ENCODE measurements around the gene VIT. TPM values are rescaled to one million over a fixed set of nuclear protein-coding genes. Genes with fewer than 3 reads are reported as not detected.

VIT gene
- total and polyA plus RNA-seq, 4 donors = 0.07 to 0.17 (median 0.09) TPM; not detected in 1

- TF ChIP-seq REST (IDR thresholded peaks at IDR 0.05) = no peak
- no peak for TF ChIP-seq YY1 (IDR thresholded peaks at IDR 0.05)
Observed at GRCh38 chr2:36732673-36733036, 36.1 kb downstream of the VIT start (continued).

DNA sequence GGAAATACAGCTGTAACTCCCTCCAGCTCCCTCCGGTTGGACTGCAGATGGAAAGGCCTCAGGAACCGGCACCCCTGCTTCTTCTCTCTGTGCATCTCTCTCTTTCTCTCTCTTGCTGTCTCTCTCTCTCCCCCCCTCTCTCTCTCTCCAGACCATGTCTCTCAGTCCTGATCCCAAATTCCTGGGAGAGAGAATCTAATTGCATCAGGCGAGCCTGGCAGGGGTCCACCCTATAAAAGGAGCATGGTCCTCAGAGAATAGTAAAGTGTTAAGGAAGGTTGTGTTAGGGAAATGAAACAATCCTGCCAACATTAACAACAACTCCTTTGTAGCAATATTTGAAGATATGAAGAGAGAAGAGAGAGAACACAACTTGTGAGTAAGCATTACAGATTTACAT, 36.7 kb downstream of the VIT start:
- H3K9ac ChIP-seq (ENCODE audit: low read depth in 1 of 2, low read length in 2 of 2) = no peak overlapping the region
- no peaks in the 10 kb centered on the region for H3K36me3 ChIP-seq (ENCODE audit: control insufficient read depth in 4 of 4, insufficient read depth in 3 of 4, low read depth in 1 of 4, low read length in 3 of 4)
- no peak overlapping the region for H3K27ac ChIP-seq (ENCODE audit: low read depth in 1 of 2, low read length in 2 of 2)
- WGBS = 90% methylated on average over 3 of the region's 3 CpGs
- H3K4me3 ChIP-seq (ENCODE audit: low read depth in 1 of 3, low read length in 3 of 3) = no peak overlapping the region
- H3K27me3 ChIP-seq (ENCODE audit: control insufficient read depth in 4 of 4, insufficient read depth in 4 of 4, low read length in 3 of 4) = no peaks in the 10 kb centered on the region
- no peak for DNase-seq (ENCODE audit: low spot score)
- TF ChIP-seq GABPA (IDR thresholded peaks at IDR 0.05 in 1 of 2, conservative IDR thresholded peaks at IDR 0.05 in 1 of 2) (no peak), ATF3 (IDR thresholded peaks at IDR 0.05) (no peak), HNF4G (IDR thresholded peaks at IDR 0.05) (no peak), TAF1 (conservative IDR thresholded peaks at IDR 0.05) (no peak)
- no peaks in the 10 kb centered on the region for H3K4me1 ChIP-seq (ENCODE audit: control insufficient read depth in 4 of 4, insufficient read depth in 4 of 4, low read length in 3 of 4)
- peaks cover 5 to 11% (median 7%) of the 10 kb centered on the region in 4 donors for H3K9me3 ChIP-seq (ENCODE audit: control insufficient read depth in 4 of 4, low read length in 3 of 4)

- TF ChIP-seq ATF3 (IDR thresholded peaks at IDR 0.05) = no peak
- no peak for TF ChIP-seq SP1 (IDR thresholded peaks at IDR 0.05)
- no peak for TF ChIP-seq HNF4A (conservative IDR thresholded peaks at IDR 0.05)
- TF ChIP-seq RXRA (IDR thresholded peaks at IDR 0.05) = no peak
- no peak for TF ChIP-seq RAD21 (IDR thresholded peaks at IDR 0.05)
- TF ChIP-seq FOXA1 (IDR thresholded peaks at IDR 0.05) = no peak
- TF ChIP-seq MAX (IDR thresholded peaks at IDR 0.05) = no peak
- WGBS = 78% methylated on average over 2 of the region's 2 CpGs
Observed at GRCh38 chr2:36734304-36734703, 37.8 kb downstream of the VIT start.

DNA sequence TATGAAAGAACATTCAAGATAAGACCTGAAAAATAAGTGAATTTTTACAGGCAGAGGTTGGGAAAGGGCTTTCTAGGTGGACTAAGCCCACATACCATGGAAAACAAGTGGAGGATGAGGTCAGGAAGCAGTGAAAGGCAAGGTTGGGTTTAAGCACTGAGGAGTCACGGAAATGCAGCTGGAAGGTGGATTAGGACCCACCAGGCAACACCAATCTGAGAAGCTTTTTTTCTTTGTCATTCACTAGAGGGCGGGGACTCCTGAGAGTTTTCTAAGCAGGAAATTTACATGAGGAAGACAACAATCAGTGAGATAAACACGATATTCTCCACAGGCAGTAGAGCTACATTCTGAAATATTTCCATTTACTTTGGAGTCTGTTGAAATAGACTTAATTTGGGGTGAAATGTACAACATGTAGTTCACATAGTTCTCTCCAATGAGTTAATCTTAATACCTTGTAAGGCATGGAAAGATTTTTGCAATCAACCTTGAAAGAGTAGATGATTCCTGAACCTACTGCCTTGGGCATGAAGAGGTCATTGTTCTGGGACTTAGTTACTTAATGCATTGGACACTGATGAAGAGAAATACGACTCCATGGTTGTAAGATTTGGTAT, 40.7 kb downstream of the VIT start:
- no peak overlapping the region for H3K9ac ChIP-seq (ENCODE audit: low read depth in 1 of 2, low read length in 2 of 2)
- H3K9me3 ChIP-seq (ENCODE audit: control insufficient read depth in 4 of 4, low read length in 3 of 4) = peaks cover 0 to 1% (median 0%) of the 10 kb centered on the region in 4 donors
- WGBS = 66% methylated on average over 4 of the region's 4 CpGs
- H3K4me3 ChIP-seq (ENCODE audit: low read depth in 1 of 3, low read length in 3 of 3) = no peak overlapping the region
- no peaks in the 10 kb centered on the region for H3K4me1 ChIP-seq (ENCODE audit: control insufficient read depth in 4 of 4, insufficient read depth in 4 of 4, low read length in 3 of 4)
- H3K36me3 ChIP-seq (ENCODE audit: control insufficient read depth in 4 of 4, insufficient read depth in 3 of 4, low read depth in 1 of 4, low read length in 3 of 4) = no peaks in the 10 kb centered on the region
- H3K27ac ChIP-seq (ENCODE audit: low read depth in 1 of 2, low read length in 2 of 2) = no peak overlapping the region
- no peak for DNase-seq (ENCODE audit: low spot score)
- peaks cover 0 to 2% (median 0%) of the 10 kb centered on the region in 4 donors for H3K27me3 ChIP-seq (ENCODE audit: control insufficient read depth in 4 of 4, insufficient read depth in 4 of 4, low read length in 3 of 4)
- TF ChIP-seq YY1 (IDR thresholded peaks at IDR 0.05) (no peak), GABPA (IDR thresholded peaks at IDR 0.05 in 1 of 2, conservative IDR thresholded peaks at IDR 0.05 in 1 of 2) (no peak), NR2F2 (IDR thresholded peaks at IDR 0.05) (no peak), FOXA2 (IDR thresholded peaks at IDR 0.05) (no peak)
- TF ChIP-seq, protein P1, sequence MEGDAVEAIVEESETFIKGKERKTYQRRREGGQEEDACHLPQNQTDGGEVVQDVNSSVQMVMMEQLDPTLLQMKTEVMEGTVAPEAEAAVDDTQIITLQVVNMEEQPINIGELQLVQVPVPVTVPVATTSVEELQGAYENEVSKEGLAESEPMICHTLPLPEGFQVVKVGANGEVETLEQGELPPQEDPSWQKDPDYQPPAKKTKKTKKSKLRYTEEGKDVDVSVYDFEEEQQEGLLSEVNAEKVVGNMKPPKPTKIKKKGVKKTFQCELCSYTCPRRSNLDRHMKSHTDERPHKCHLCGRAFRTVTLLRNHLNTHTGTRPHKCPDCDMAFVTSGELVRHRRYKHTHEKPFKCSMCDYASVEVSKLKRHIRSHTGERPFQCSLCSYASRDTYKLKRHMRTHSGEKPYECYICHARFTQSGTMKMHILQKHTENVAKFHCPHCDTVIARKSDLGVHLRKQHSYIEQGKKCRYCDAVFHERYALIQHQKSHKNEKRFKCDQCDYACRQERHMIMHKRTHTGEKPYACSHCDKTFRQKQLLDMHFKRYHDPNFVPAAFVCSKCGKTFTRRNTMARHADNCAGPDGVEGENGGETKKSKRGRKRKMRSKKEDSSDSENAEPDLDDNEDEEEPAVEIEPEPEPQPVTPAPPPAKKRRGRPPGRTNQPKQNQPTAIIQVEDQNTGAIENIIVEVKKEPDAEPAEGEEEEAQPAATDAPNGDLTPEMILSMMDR (IDR thresholded peaks at IDR 0.05; ENCODE audit: low read depth, low read length, missing input control) = no peak

More at GRCh38 chr2:36734304-36734703, 37.8 kb downstream of the VIT start:
- Histone ChIP-seq H3K36me3 (ENCODE audit: control insufficient read depth in 4 of 4, insufficient read depth in 3 of 4, low read depth in 1 of 4, low read length in 3 of 4) (no peaks in the 10 kb centered on the region), H3K4me1 (ENCODE audit: control insufficient read depth in 4 of 4, insufficient read depth in 4 of 4, low read length in 3 of 4) (no peaks in the 10 kb centered on the region), H3K9me3 (ENCODE audit: control insufficient read depth in 4 of 4, low read length in 3 of 4) (peaks cover 5 to 11% (median 7%) of the 10 kb centered on the region in 4 donors), H3K4me3 (ENCODE audit: low read depth in 1 of 3, low read length in 3 of 3) (no peak overlapping the region), H3K27me3 (ENCODE audit: control insufficient read depth in 4 of 4, insufficient read depth in 4 of 4, low read length in 3 of 4) (no peaks in the 10 kb centered on the region), H3K27ac (ENCODE audit: low read depth in 1 of 2, low read length in 2 of 2) (no peak overlapping the region), H3K9ac (ENCODE audit: low read depth in 1 of 2, low read length in 2 of 2) (no peak overlapping the region)
- no peak for DNase-seq (ENCODE audit: low spot score)

Data from liver (tissue), 9 donors.